HCT116 (cell line): ENCODE data around the gene AMOT. TPM values are rescaled to one million over a fixed set of nuclear protein-coding genes. Genes with fewer than 3 reads are reported as not detected.

ENCODE experiments used
- ATAC-seq: fragments of 200-7000 bp; cut with Tn5 transposase; 2 replicates; pipeline ENCODE4 v1.9.1; 2020; ENCODE audit warnings: mild to moderate bottlenecking, moderate library complexity
- BruUV-seq: library from RNA; stranded (reverse); fragments of 400-500 nt; replicated peaks from 2 replicates; lab custom pipeline; 2021; lab: Mats Ljungman, UMichigan
- CTCF ChIA-PET: fragments of 300-600 bp; sonication (Branson Sonifier 250); formaldehyde crosslinking; loops from one replicate; lab custom pipeline; 2021; ENCODE audit warnings: antibody characterized with exemption; lab: Charles Lee
- POLR2A ChIA-PET: fragments of 300-600, 350-600 bp; sonication (Branson Sonifier 250); formaldehyde crosslinking; loops from one replicate; lab custom pipeline; 2021; ENCODE audit warnings: antibody characterized with exemption; lab: Charles Lee
- RAD21 ChIA-PET, 2 experiments: fragments of 300-600 bp; sonication (Branson Sonifier 250); formaldehyde crosslinking; loops; one replicate each; lab custom pipeline; 2023; ENCODE audit warnings: low total read pairs in 2 of 2; ENCODE audit not compliant: uncharacterized antibody in 2 of 2, unreplicated experiment in 2 of 2, low non-redundant PET in 1 of 2; lab: Charles Lee
- DNase-seq: peaks from one replicate; pipeline ENCODE4 v3.0.0-alpha.2; 2010; ENCODE audit warnings: low read depth, low spot score
- H2AFZ ChIP-seq: fragments of 200-600 bp; shearing (Covaris generic), sonication (generic); 2 replicates; pipeline ENCODE4 v1.6.1; 2017; ENCODE audit warnings: low read depth, mixed run types, mixed read lengths, antibody characterized with exemption, low read length; ENCODE audit not compliant: poor library complexity, severe bottlenecking
- H3K27ac ChIP-seq: 2 replicates; pipeline ENCODE4 v1.5.1; 2012; ENCODE audit warnings: low read depth, low read length
- H3K27me3 ChIP-seq: fragments of 200-600 bp; sonication (generic); 2 replicates; pipeline ENCODE4 v1.6.1; 2016; ENCODE audit warnings: mixed run types, low read length, mixed read lengths; ENCODE audit not compliant: insufficient read depth
- H3K36me3 ChIP-seq, 2 experiments: fragments of 200-500 bp in 1 of 2; fragments of 200-600 bp in 1 of 2; sonication (Bioruptor generic) in 1 of 2; sonication (generic) in 1 of 2; 2 replicates each; pipeline versions ENCODE4 v1.5.1 to v1.6.1; 2014 to 2016; ENCODE audit warnings: low read length in 2 of 2, inconsistent platforms in 1 of 2, mixed read lengths in 1 of 2, mixed run types in 1 of 2; ENCODE audit not compliant: insufficient read depth in 2 of 2, control insufficient read depth in 1 of 2
- H3K4me1 ChIP-seq, 2 experiments: fragments of 200-600 bp in 1 of 2; sonication (generic) in 1 of 2; 2 replicates each; pipeline versions ENCODE4 v1.5.1 to v1.6.1; 2012 to 2017; ENCODE audit warnings: low read length in 2 of 2, inconsistent platforms in 1 of 2, mild to moderate bottlenecking in 1 of 2, mixed read lengths in 1 of 2, mixed run types in 1 of 2, moderate library complexity in 1 of 2; ENCODE audit not compliant: insufficient read depth in 2 of 2, control insufficient read depth in 1 of 2
- H3K4me2 ChIP-seq: fragments of 200-600 bp; sonication (generic); 2 replicates; pipeline ENCODE4 v1.6.1; 2017; ENCODE audit warnings: mixed run types, low read length, mixed read lengths
- H3K4me3 ChIP-seq, 2 experiments: fragments of 200-600 bp in 1 of 2; sonication (generic) in 1 of 2; replicated peaks in 1 of 2; 2 replicates each; pipeline ENCODE4 v1.5.1; 2011 to 2016; ENCODE audit warnings: low read length in 2 of 2, control low read depth in 1 of 2, low read depth in 1 of 2, mild to moderate bottlenecking in 1 of 2, mixed read lengths in 1 of 2, mixed run types in 1 of 2
- H3K79me2 ChIP-seq: fragments of 200-600 bp; sonication (generic); 2 replicates; pipeline ENCODE4 v1.6.1; 2017; ENCODE audit warnings: mild to moderate bottlenecking, mixed run types, low read length, moderate library complexity, mixed read lengths; ENCODE audit not compliant: insufficient read depth
- H3K9ac ChIP-seq: fragments of 200-600 bp; sonication (generic); 2 replicates; pipeline ENCODE4 v1.6.1; 2016; ENCODE audit warnings: low read length, mixed read lengths
- H3K9me2 ChIP-seq: fragments of 200-600 bp; sonication (generic), shearing (Covaris generic); 2 replicates; pipeline ENCODE4 v1.6.1; 2017; ENCODE audit warnings: mixed run types, mild to moderate bottlenecking, moderate library complexity; ENCODE audit not compliant: insufficient read depth
- H3K9me3 ChIP-seq, 2 experiments: fragments of 200-500 bp in 1 of 2; fragments of 200-600 bp in 1 of 2; sonication (Bioruptor generic) in 1 of 2; sonication (generic) in 1 of 2; 2 replicates each; pipeline ENCODE4 v1.6.1; 2014 to 2017; ENCODE audit warnings: low read length in 2 of 2, mixed read lengths in 2 of 2, inconsistent platforms in 1 of 2, low read depth in 1 of 2, mild to moderate bottlenecking in 1 of 2, mixed run types in 1 of 2, moderate library complexity in 1 of 2; ENCODE audit not compliant: control insufficient read depth in 1 of 2, insufficient read depth in 1 of 2
- H4K20me1 ChIP-seq: fragments of 200-600 bp; sonication (generic), shearing (Covaris generic); 2 replicates; pipeline ENCODE4 v1.6.1; 2017; ENCODE audit warnings: mixed run types, mild to moderate bottlenecking, moderate library complexity; ENCODE audit not compliant: insufficient read depth
- CBX3 ChIP-seq: IDR thresholded peaks from 2 replicates; pipeline ENCODE4 v1.6.1; 2012; ENCODE audit warnings: low read depth
- CEBPB ChIP-seq: IDR thresholded peaks from 2 replicates; pipeline ENCODE4 v1.6.1; 2012; ENCODE audit warnings: low read depth
- EGR1 ChIP-seq: IDR thresholded peaks from 2 replicates; pipeline ENCODE4 v1.6.1; 2012; ENCODE audit warnings: low read depth
- ELF1 ChIP-seq: IDR thresholded peaks from 2 replicates; pipeline ENCODE4 v1.6.1; 2012; ENCODE audit warnings: low read depth, borderline replicate concordance
- EZH2phosphoT487 ChIP-seq: fragments of 200-600 bp; IDR thresholded peaks from 2 replicates; pipeline ENCODE4 v1.6.1; 2018; ENCODE audit warnings: antibody characterized with exemption, borderline replicate concordance
- FOSL1 ChIP-seq: IDR thresholded peaks from 2 replicates; pipeline ENCODE4 v1.6.1; 2012; ENCODE audit warnings: low read depth
- JUND ChIP-seq: IDR thresholded peaks from 2 replicates; pipeline ENCODE4 v1.6.1; 2012
- POLR2A ChIP-seq: IDR thresholded peaks from 2 replicates; pipeline ENCODE4 v1.7.0; 2011; ENCODE audit warnings: borderline replicate concordance; ENCODE audit not compliant: insufficient read depth, insufficient read length; ENCODE audit errors: extremely low read depth
- RAD21 ChIP-seq: IDR thresholded peaks from 2 replicates; pipeline ENCODE4 v1.6.1; 2012; ENCODE audit warnings: low read depth, mild to moderate bottlenecking
- SIN3A ChIP-seq: IDR thresholded peaks from 2 replicates; pipeline ENCODE4 v1.6.1; 2012; ENCODE audit warnings: low read depth
- SRF ChIP-seq: IDR thresholded peaks from 2 replicates; pipeline ENCODE4 v1.6.1; 2012; ENCODE audit warnings: low read depth
- TCF7L2 ChIP-seq: IDR thresholded peaks from 2 replicates; pipeline ENCODE4 v1.7.0; 2011; ENCODE audit warnings: borderline replicate concordance, inconsistent platforms; ENCODE audit not compliant: insufficient read depth, insufficient read length; ENCODE audit errors: extremely low read depth
- ZNF274 ChIP-seq: fragments of 200-500 bp; sonication (Bioruptor generic); IDR thresholded peaks from 2 replicates; pipeline ENCODE4 v1.6.1; 2014; ENCODE audit warnings: mild to moderate bottlenecking, low read depth, low read length, inconsistent platforms
- intact Hi-C: fragments of 100-400 bp; cut with micrococcal nuclease; formaldehyde crosslinking; loops from 2 replicates; pipeline ENCODE4 v1.10.0; 2022
- total RNA-seq: library from RNA; stranded (reverse); gene quantifications from one replicate; pipeline ENCODE4 v1.2.1, GENCODE V29; 2021; ENCODE audit not compliant: unreplicated experiment
- TF ChIP-seq, protein P1 (sequence below): IDR thresholded peaks from 2 replicates; pipeline ENCODE4 v1.6.1; 2012
- TF ChIP-seq, protein P2 (sequence below): IDR thresholded peaks from 2 replicates; pipeline ENCODE4 v1.6.1; 2011; ENCODE audit warnings: mild to moderate bottlenecking, low read length, moderate library complexity; ENCODE audit not compliant: insufficient replicate concordance; ENCODE audit errors: extremely low read depth
- TF ChIP-seq, protein P3 (sequence below): IDR thresholded peaks from 2 replicates; pipeline ENCODE4 v1.6.1; 2012; ENCODE audit warnings: low read depth
- TF ChIP-seq, protein P4 (sequence below): IDR thresholded peaks from 2 replicates; pipeline ENCODE4 v1.6.1; 2012
- TF ChIP-seq, protein P5 (sequence below), 3 experiments: fragments of 200-600 bp in 1 of 3; sonication (generic) in 1 of 3; IDR thresholded peaks in 2 of 3; conservative IDR thresholded peaks in 1 of 3; 2 replicates each; pipeline ENCODE4 v1.5.1; 2012 to 2017; ENCODE audit warnings: low read depth in 2 of 3, low read length in 2 of 3, antibody characterized with exemption in 1 of 3, borderline replicate concordance in 1 of 3, control low read depth in 1 of 3, mild to moderate bottlenecking in 1 of 3, mixed read lengths in 1 of 3, mixed run types in 1 of 3, moderate library complexity in 1 of 3; ENCODE audit not compliant: insufficient read depth in 1 of 3

Gene AMOT
- total RNA-seq, 1 experiment from 2014 or later: 7.7 TPM

DNA sequence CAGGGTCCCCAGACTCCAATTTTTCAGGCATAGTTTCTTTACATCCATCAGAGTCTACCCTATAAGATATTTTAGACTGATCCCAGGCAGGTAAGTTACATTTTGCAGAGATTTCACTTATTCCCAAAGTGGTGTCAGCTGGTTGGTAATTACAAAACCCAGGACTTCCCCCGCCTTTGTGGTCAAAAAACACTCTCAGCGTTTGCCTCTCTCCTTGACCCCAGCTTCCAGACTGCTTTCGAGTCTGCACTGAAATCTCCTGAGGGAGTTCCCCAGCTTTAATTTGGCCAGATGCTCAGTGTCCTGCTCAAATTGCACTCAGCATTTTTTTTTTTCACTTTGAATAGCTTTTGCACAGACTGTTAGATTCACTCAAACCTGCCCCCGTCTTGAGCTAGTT, 11.2 kb upstream of the AMOT start (continued):
- TF ChIP-seq FOSL1 (no peak), ZNF274 (no peak), EZH2phosphoT487 (no peak)

GRCh38 chrX:112851161-112851779, 10.6 kb upstream of the AMOT start:
- ChIA-PET RAD21 (no interaction called here), POLR2A (no interaction called here), CTCF (no interaction called here)
- Histone ChIP-seq H3K9me2 (no peaks in the 10 kb centered on the region), H3K9ac (no peak overlapping the region), H3K4me3 (no peak overlapping the region), H3K9me3 (no peaks in the 10 kb centered on the region), H4K20me1 (no peaks in the 10 kb centered on the region), H3K36me3 (no peaks in the 10 kb centered on the region), H3K79me2 (no peaks in the 10 kb centered on the region), H3K27me3 (no peaks in the 10 kb centered on the region), H3K4me2 (no peak overlapping the region), H2AFZ (no peak overlapping the region), H3K27ac (no peak overlapping the region), H3K4me1 (no peaks in the 10 kb centered on the region)
- no TSS peak for BruUV-seq
- DNase-seq: no peak
- TF ChIP-seq TCF7L2: no peak
- TF ChIP-seq POLR2A: no peak
- no peak for TF ChIP-seq SIN3A
- TF ChIP-seq EGR1: no peak
- no peak for TF ChIP-seq RAD21
- TF ChIP-seq, protein P1, sequence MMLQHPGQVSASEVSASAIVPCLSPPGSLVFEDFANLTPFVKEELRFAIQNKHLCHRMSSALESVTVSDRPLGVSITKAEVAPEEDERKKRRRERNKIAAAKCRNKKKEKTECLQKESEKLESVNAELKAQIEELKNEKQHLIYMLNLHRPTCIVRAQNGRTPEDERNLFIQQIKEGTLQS: no peak
- TF ChIP-seq, protein P2, sequence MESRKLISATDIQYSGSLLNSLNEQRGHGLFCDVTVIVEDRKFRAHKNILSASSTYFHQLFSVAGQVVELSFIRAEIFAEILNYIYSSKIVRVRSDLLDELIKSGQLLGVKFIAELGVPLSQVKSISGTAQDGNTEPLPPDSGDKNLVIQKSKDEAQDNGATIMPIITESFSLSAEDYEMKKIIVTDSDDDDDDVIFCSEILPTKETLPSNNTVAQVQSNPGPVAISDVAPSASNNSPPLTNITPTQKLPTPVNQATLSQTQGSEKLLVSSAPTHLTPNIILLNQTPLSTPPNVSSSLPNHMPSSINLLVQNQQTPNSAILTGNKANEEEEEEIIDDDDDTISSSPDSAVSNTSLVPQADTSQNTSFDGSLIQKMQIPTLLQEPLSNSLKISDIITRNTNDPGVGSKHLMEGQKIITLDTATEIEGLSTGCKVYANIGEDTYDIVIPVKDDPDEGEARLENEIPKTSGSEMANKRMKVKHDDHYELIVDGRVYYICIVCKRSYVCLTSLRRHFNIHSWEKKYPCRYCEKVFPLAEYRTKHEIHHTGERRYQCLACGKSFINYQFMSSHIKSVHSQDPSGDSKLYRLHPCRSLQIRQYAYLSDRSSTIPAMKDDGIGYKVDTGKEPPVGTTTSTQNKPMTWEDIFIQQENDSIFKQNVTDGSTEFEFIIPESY: no peak
- TF ChIP-seq, protein P3, sequence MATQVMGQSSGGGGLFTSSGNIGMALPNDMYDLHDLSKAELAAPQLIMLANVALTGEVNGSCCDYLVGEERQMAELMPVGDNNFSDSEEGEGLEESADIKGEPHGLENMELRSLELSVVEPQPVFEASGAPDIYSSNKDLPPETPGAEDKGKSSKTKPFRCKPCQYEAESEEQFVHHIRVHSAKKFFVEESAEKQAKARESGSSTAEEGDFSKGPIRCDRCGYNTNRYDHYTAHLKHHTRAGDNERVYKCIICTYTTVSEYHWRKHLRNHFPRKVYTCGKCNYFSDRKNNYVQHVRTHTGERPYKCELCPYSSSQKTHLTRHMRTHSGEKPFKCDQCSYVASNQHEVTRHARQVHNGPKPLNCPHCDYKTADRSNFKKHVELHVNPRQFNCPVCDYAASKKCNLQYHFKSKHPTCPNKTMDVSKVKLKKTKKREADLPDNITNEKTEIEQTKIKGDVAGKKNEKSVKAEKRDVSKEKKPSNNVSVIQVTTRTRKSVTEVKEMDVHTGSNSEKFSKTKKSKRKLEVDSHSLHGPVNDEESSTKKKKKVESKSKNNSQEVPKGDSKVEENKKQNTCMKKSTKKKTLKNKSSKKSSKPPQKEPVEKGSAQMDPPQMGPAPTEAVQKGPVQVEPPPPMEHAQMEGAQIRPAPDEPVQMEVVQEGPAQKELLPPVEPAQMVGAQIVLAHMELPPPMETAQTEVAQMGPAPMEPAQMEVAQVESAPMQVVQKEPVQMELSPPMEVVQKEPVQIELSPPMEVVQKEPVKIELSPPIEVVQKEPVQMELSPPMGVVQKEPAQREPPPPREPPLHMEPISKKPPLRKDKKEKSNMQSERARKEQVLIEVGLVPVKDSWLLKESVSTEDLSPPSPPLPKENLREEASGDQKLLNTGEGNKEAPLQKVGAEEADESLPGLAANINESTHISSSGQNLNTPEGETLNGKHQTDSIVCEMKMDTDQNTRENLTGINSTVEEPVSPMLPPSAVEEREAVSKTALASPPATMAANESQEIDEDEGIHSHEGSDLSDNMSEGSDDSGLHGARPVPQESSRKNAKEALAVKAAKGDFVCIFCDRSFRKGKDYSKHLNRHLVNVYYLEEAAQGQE: no peak
- no peak for TF ChIP-seq ZNF274
- TF ChIP-seq EZH2phosphoT487: no peak
- no peak for TF ChIP-seq CBX3
- no peak for TF ChIP-seq JUND
- no peak for TF ChIP-seq SRF
- TF ChIP-seq ELF1: no peak
- TF ChIP-seq FOSL1: no peak
- TF ChIP-seq, protein P4, sequence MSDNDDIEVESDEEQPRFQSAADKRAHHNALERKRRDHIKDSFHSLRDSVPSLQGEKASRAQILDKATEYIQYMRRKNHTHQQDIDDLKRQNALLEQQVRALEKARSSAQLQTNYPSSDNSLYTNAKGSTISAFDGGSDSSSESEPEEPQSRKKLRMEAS: no peak
- no peak for TF ChIP-seq CEBPB
- TF ChIP-seq, protein P5, sequence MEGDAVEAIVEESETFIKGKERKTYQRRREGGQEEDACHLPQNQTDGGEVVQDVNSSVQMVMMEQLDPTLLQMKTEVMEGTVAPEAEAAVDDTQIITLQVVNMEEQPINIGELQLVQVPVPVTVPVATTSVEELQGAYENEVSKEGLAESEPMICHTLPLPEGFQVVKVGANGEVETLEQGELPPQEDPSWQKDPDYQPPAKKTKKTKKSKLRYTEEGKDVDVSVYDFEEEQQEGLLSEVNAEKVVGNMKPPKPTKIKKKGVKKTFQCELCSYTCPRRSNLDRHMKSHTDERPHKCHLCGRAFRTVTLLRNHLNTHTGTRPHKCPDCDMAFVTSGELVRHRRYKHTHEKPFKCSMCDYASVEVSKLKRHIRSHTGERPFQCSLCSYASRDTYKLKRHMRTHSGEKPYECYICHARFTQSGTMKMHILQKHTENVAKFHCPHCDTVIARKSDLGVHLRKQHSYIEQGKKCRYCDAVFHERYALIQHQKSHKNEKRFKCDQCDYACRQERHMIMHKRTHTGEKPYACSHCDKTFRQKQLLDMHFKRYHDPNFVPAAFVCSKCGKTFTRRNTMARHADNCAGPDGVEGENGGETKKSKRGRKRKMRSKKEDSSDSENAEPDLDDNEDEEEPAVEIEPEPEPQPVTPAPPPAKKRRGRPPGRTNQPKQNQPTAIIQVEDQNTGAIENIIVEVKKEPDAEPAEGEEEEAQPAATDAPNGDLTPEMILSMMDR (IDR thresholded peaks at IDR 0.05 in 2 of 3, conservative IDR thresholded peaks at IDR 0.05 in 1 of 3; ENCODE audit: borderline replicate concordance in 1 of 3, insufficient read depth in 1 of 3, low read depth in 2 of 3, low read length in 2 of 3): no peak
- intact Hi-C loops: no loop called here
- no peak for ATAC-seq
